ENCODE measurements around the gene MYBPH. TPM values are rescaled to one million over a fixed set of nuclear protein-coding genes. Genes with fewer than 3 reads are reported as not detected.
A peak's percentile ranks its signal among the peaks of the same experiment; 100 is the strongest.

MYBPH gene
- polyA plus RNA-seq, 3 donors from 2014 or later: not detected

DNA sequence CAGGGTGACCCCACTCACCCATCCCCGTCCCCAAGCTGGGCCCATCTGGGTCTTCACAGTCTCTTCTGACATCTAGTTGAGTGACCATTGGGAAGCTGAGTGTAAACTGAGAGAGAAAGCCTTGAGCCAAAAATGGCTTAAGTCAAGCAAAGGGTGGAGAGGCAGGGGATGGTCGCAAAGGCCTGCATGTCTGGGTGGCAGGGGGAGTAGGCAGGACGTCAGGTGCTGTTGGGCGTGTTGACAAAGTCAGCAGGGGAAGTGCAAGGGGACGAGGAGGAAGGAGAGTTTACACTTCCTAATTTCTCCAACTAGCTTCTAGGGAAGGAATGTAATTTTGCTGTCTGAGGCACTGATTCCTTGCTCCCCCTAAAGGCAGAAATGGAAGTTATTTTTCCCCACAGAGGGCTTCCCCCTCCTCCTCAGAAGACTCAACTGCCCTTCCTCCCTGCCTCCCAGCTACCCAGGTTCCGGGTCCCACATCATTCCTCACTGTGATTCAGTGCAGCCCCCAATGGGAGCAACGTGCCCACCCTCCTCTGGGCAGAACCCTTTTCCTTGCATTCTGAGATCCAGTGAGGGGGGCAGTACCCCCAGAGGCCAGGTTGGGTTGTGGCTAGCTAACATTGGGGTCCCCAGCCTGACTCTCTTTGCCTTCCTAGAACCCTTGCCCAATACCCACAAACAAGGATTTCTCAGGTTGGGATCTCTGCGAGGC, 49.3 kb downstream of the MYBPH start:
- Mint-ChIP-seq H3K4me3 (no peak overlapping the region), H3K27ac (no peak overlapping the region), H3K27me3 (ENCODE audit: low read depth in 3 of 3) (peaks cover 10 to 24% (median 13%) of the 10 kb centered on the region in 3 donors), H3K36me3 (no peaks in the 10 kb centered on the region), H3K9me3 (no peaks in the 10 kb centered on the region), H3K4me1 (peaks cover 5 to 7% of the 10 kb centered on the region in 2 donors)
- DNase-seq: no peak

DNA sequence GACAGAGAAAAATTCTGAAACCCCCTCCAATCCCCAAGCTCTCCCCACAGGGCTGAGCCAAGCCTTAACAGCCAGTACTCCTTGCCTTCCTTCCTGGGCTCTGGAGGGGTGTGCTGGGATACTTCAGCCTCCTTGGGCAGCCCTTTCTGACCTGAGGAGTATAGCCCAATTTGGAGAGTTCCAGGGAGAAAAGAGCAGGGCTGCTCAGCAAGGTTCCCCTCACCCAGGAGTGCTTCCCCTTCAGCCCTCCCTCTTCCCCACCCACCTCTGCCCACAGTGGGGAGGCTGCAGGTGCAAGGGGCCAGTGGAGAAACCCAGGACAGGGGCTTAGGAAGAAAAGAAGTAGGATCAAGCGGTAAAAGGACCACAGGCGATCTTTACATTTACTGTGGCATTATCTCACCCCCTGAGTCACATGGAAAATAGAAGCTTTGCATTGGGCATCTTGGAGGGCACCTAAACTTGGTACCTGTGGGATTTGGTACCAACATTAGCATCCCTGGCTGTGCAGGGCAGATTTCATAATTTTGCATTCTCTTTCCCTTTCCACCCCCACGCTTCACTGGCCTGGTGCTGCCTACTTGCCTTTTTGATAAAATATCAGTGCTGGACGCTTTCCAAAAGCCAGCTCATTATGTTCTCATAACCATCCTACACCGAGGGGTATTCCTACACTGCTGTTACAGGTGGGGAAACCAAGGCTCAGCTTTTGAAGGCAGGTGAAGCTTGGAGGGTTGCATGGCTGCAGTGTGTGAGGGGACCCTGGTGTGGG, 50.9 kb downstream of the MYBPH start:
- no peaks in the 10 kb centered on the region for H3K9me3 Mint-ChIP-seq
- no peak for DNase-seq

DNA sequence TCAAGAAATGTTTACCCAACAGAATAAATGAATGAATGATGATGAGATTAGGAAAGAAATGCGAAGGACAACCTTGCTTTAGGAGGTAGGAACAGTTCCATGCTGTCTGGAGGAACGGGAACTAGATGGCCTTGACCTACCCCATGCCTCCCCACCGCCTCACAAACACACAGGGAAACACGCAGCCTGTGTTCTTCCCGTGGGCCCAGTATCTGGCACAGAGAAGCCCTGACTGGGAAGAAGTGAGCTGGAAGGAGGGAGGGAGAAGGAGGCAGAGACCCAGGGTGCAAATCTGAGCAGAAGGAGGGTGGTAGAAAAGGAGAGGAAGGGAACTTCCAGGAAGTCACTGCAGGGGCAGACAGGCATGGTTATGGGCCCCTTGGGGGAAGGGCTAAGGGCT, 51.6 kb downstream of the MYBPH start:
- no peak overlapping the region for H3K27ac Mint-ChIP-seq
- no peaks in the 10 kb centered on the region for H3K9me3 Mint-ChIP-seq
- DNase-seq: no peak

More for the DNA sequence above, 50.9 kb downstream of the MYBPH start:
- no peak overlapping the region for H3K4me3 Mint-ChIP-seq
- H3K36me3 Mint-ChIP-seq: no peaks in the 10 kb centered on the region
- peaks cover 5 to 7% of the 10 kb centered on the region in 2 donors for H3K4me1 Mint-ChIP-seq
- H3K27me3 Mint-ChIP-seq (ENCODE audit: low read depth in 3 of 3): peaks cover 12 to 37% (median 15%) of the 10 kb centered on the region in 3 donors
- no peak overlapping the region for H3K27ac Mint-ChIP-seq

GRCh38 chr1:203122159-203122558, 53.5 kb downstream of the MYBPH start:
- Mint-ChIP-seq H3K4me1 (peaks cover 5 to 6% of the 10 kb centered on the region in 2 donors), H3K4me3 (no peak overlapping the region), H3K9me3 (no peaks in the 10 kb centered on the region), H3K27ac (no peak overlapping the region), H3K36me3 (no peaks in the 10 kb centered on the region), H3K27me3 (ENCODE audit: low read depth in 3 of 3) (peaks cover 7 to 28% (median 15%) of the 10 kb centered on the region in 3 donors)
- no peak for DNase-seq

More for the DNA sequence above, 51.6 kb downstream of the MYBPH start:
- Mint-ChIP-seq H3K4me3 (no peak overlapping the region), H3K36me3 (no peaks in the 10 kb centered on the region), H3K4me1 (peaks cover 5 to 7% of the 10 kb centered on the region in 2 donors), H3K27me3 (ENCODE audit: low read depth in 3 of 3) (peaks cover 10 to 33% (median 15%) of the 10 kb centered on the region in 3 donors)

DNA sequence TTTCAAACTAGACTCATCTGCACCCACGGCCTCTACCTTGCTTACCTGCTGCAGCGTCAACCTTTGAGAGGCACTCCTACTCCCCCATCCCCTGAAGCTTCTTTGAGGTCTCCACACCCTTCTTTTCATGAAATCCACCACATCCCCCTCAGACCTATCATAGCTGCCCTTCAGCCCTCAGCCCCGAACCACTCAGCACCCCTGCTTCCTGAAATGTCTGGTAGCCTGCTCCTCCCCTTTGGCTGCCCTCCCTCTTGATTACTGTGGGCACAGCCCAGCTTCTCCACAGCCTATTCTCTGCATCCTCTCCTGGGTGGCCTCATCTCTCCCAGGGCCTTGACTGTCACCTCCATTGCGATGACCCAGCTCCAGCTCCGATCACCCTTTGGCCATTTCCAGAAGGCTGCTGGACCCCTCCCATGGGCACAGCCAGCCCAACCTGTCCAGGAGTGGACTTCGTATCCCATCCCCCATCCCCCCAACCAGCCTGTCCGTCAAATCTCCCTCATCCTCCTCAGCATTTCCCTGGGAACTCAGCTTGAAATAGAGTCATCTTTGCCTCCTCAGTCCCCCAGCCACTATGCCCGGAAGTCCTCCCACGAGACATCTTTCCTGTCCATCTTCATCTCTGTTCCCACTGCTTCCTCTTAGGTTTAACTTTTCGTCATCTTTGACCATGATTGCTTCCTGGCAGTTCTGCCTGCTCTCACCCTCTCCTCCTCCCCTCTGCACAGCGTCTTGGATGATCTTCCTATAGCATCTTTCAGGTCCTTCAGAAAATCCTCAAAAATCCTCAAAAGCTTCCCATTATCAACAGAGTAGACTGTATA, 54.2 kb downstream of the MYBPH start:
- Mint-ChIP-seq H3K9me3 (no peaks in the 10 kb centered on the region), H3K27me3 (ENCODE audit: low read depth in 3 of 3) (peaks cover 9 to 26% (median 15%) of the 10 kb centered on the region in 3 donors), H3K36me3 (no peaks in the 10 kb centered on the region), H3K27ac (peak overlapping the region in 1 of 6 donors; percentile 51), H3K4me3 (no peak overlapping the region), H3K4me1 (peaks cover 3 to 5% of the 10 kb centered on the region in 2 donors)
- DNase-seq: no peak

DNA sequence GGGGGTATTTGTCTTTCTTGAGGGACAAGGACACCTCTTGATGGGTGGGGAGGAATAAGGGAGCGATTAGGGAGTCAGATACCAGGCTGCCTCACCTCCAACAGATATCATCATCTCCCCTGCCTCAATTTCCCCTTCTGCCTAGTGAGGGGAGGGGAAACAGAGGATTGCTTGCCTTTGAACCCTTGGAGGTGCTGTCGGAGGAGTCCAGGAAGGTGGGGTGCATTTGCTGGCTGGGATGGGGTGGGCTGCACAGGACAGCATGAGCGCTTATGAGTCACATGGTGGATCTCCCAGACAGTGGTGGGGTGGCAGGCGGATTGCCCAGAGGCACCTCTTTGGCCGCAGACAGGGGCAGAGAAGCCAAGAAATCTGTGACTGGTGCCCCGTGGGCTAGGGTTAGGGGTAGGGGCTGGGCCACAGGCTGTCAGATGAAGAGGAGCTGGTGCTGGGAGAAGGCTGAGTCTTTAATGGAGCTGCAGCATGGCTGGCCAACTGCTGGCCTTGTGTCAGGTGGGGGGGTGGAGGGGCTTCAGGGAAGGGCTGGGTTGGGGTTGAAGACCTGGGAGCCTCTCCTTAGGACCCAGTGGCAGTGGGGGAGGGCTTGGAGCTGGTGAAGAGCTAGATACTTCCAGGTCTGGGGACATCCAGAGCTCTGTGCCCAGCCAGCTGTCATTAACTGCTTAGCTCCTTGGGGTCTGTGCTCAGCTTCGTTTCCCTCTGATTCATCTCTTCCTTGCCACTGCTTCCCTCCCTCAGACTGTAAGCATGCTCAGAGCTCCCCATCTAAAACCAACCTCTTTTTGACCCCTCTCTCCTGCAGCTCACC, 55.1 kb downstream of the MYBPH start:
- Mint-ChIP-seq H3K4me1 (peaks cover 3 to 5% of the 10 kb centered on the region in 2 donors), H3K27ac (no peak overlapping the region), H3K4me3 (no peak overlapping the region), H3K36me3 (no peaks in the 10 kb centered on the region), H3K9me3 (no peaks in the 10 kb centered on the region), H3K27me3 (ENCODE audit: low read depth in 3 of 3) (peaks cover 6 to 23% (median 14%) of the 10 kb centered on the region in 3 donors)
- DNase-seq: no peak

Other genes with a start within 250 kb of the MYBPH start
- 10 to 100 TPM; 10.7 to 27.7 (median 16.5) TPM for gene KLHL12, start 248.6 kb downstream of the MYBPH start, polyA plus RNA-seq
- gene ADIPOR1, start 217.5 kb downstream of the MYBPH start, polyA plus RNA-seq: 100 to 1,000 TPM in 1 of 3 donors, 10 to 100 TPM in 2; 81.5 to 149 (median 95.0) TPM
- 10 to 100 TPM; 34.6 to 51.0 (median 48.1) TPM for gene CYB5R1, start 208.6 kb downstream of the MYBPH start, polyA plus RNA-seq
- 10 to 100 TPM; 55.0 to 83.2 (median 64.2) TPM for gene TMEM183A, start 168.5 kb downstream of the MYBPH start, polyA plus RNA-seq
- gene PPFIA4, start 149.3 kb downstream of the MYBPH start, polyA plus RNA-seq: not detected
- not detected for gene MYOG, start 89.8 kb downstream of the MYBPH start, polyA plus RNA-seq
- gene ADORA1, start 48.1 kb downstream of the MYBPH start, polyA plus RNA-seq: 1 to 10 TPM in 1 of 3 donors, under 1 TPM in 1, not detected in 1; 0.18 to 3.7 TPM
- gene CHI3L1, start 10.9 kb upstream of the MYBPH start, polyA plus RNA-seq: not detected
- not detected for gene CHIT1, start 53.8 kb upstream of the MYBPH start, polyA plus RNA-seq
- gene BTG2, start 129.7 kb upstream of the MYBPH start, polyA plus RNA-seq: 100 to 1,000 TPM; 112 to 147 (median 127) TPM
- gene FMOD, start 175.3 kb upstream of the MYBPH start, polyA plus RNA-seq: not detected

Measured in immature natural killer cell (primary cell).